Muscle layer of duodenum (tissue), 2 donors: ENCODE measurements around the gene RYR2.
A peak's percentile ranks its signal among the peaks of the same experiment; 100 is the strongest.

Experiments used
- H3K27ac ChIP-seq: one replicate; pipeline ENCODE4 v1.7.0; 2013; ENCODE audit warnings: mild to moderate bottlenecking, low read length
- H3K27me3 ChIP-seq: one replicate; pipeline ENCODE4 v1.7.0; 2013; ENCODE audit warnings: low read depth, mild to moderate bottlenecking, control low read depth, low read length
- H3K36me3 ChIP-seq, 2 donors: one replicate each; pipeline ENCODE4 v1.7.0; 2013; ENCODE audit warnings: low read length in 2 of 2, control low read depth in 1 of 2, mild to moderate bottlenecking in 1 of 2; ENCODE audit not compliant: insufficient read depth in 2 of 2, control insufficient read depth in 1 of 2
- H3K4me1 ChIP-seq, 2 donors: one replicate each; pipeline ENCODE4 v1.7.0; 2013; ENCODE audit warnings: low read length in 2 of 2, mild to moderate bottlenecking in 2 of 2, control low read depth in 1 of 2, moderate library complexity in 1 of 2; ENCODE audit not compliant: insufficient read depth in 2 of 2, control insufficient read depth in 1 of 2
- H3K4me3 ChIP-seq, 2 donors: one replicate each; pipeline ENCODE4 v1.7.0; 2013; ENCODE audit warnings: low read length in 2 of 2, low read depth in 1 of 2, mild to moderate bottlenecking in 1 of 2
- H3K9me3 ChIP-seq, 2 donors: one replicate each; pipeline ENCODE4 v1.7.0; 2013; ENCODE audit warnings: low read length in 2 of 2, control low read depth in 1 of 2, mild to moderate bottlenecking in 1 of 2; ENCODE audit not compliant: control insufficient read depth in 1 of 2
- donor health status: healthy.

RYR2 gene

GRCh38 chr1:237009611-237010010, 32.4 kb upstream of the RYR2 start:
- Histone ChIP-seq H3K4me3 (no peak overlapping the region), H3K9me3 (no peaks in the 10 kb centered on the region), H3K27ac (no peak overlapping the region), H3K36me3 (no peaks in the 10 kb centered on the region), H3K27me3 (no peaks in the 10 kb centered on the region), H3K4me1 (peaks cover 0 to 4% of the 10 kb centered on the region in 2 donors)

GRCh38 chr1:237011432-237011831, 30.6 kb upstream of the RYR2 start:
- H3K27ac ChIP-seq: peak overlapping the region; percentile 56
- H3K27me3 ChIP-seq: no peaks in the 10 kb centered on the region
- H3K9me3 ChIP-seq: no peaks in the 10 kb centered on the region
- H3K4me1 ChIP-seq: peaks cover 0 to 4% of the 10 kb centered on the region in 2 donors
- no peak overlapping the region for H3K4me3 ChIP-seq
- H3K36me3 ChIP-seq: no peaks in the 10 kb centered on the region

GRCh38 chr1:237012361-237012760, 29.6 kb upstream of the RYR2 start:
- Histone ChIP-seq H3K27me3 (no peaks in the 10 kb centered on the region), H3K36me3 (no peaks in the 10 kb centered on the region), H3K9me3 (no peaks in the 10 kb centered on the region), H3K4me3 (no peak overlapping the region), H3K27ac (peak overlapping the region; percentile 79), H3K4me1 (peaks cover 0 to 4% of the 10 kb centered on the region in 2 donors)

DNA sequence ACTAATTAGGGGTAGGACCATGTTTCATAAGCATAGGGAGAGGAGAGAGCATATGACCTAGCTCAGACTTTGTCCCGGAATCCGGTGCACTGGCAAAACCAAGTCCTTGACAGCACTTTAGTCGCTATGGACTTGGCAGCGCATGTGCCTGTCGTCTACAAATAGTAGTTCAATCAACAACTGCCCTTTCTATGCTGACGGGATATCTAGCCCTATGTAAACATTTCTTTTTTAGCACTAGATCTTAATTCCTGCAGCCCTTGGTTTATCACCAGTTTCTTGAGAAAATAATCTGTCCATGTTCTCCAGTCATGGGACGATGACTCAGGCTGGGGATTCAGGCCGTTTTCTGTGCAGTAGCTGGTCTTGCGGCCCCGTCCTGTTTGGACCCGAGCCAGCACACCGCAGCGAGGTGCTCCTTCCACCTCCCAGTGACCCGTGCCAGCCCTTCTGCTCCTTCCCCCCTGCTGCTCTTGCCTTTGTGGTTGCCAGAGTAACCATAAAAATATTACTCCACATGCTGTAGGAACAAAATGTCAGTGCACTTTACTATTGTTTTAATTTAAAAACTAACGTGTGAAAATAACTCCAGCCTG, 29.1 kb upstream of the RYR2 start:
- no peaks in the 10 kb centered on the region for H3K27me3 ChIP-seq
- H3K9me3 ChIP-seq: no peaks in the 10 kb centered on the region
- H3K4me1 ChIP-seq: peaks cover 0 to 4% of the 10 kb centered on the region in 2 donors
- no peak overlapping the region for H3K4me3 ChIP-seq
- H3K36me3 ChIP-seq: no peaks in the 10 kb centered on the region
- H3K27ac ChIP-seq: peak overlapping the region; percentile 79

GRCh38 chr1:237013608-237014007, 28.4 kb upstream of the RYR2 start:
- H3K9me3 ChIP-seq: no peaks in the 10 kb centered on the region
- H3K27ac ChIP-seq: peak overlapping the region; percentile 79
- H3K4me3 ChIP-seq: no peak overlapping the region
- H3K27me3 ChIP-seq: no peaks in the 10 kb centered on the region
- H3K4me1 ChIP-seq: peaks cover 0 to 4% of the 10 kb centered on the region in 2 donors
- no peaks in the 10 kb centered on the region for H3K36me3 ChIP-seq

GRCh38 chr1:237016626-237017025, 25.4 kb upstream of the RYR2 start:
- no peaks in the 10 kb centered on the region for H3K27me3 ChIP-seq
- H3K36me3 ChIP-seq: no peaks in the 10 kb centered on the region
- H3K4me1 ChIP-seq: peaks cover 0 to 4% of the 10 kb centered on the region in 2 donors
- H3K4me3 ChIP-seq: no peak overlapping the region
- H3K27ac ChIP-seq: no peak overlapping the region
- no peaks in the 10 kb centered on the region for H3K9me3 ChIP-seq

DNA sequence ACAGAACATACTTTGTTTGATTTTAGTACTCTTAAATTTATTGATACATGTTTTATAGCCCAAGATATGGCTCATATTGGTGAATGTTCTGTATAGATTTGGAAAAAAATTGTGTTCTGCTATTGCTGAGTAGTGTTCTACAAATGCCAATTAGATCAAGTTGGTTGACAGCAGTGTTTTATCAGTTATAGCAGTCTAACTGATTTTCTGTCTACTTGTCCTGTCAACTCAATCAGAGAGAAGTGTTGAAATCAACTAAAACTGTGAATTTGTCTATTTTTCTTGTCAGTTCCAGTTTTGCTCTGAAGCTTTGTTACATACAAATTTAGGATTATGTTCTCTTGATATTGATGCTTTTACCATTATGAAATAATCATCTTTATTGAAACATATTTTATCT, 23.1 kb upstream of the RYR2 start:
- H3K36me3 ChIP-seq: no peaks in the 10 kb centered on the region

DNA sequence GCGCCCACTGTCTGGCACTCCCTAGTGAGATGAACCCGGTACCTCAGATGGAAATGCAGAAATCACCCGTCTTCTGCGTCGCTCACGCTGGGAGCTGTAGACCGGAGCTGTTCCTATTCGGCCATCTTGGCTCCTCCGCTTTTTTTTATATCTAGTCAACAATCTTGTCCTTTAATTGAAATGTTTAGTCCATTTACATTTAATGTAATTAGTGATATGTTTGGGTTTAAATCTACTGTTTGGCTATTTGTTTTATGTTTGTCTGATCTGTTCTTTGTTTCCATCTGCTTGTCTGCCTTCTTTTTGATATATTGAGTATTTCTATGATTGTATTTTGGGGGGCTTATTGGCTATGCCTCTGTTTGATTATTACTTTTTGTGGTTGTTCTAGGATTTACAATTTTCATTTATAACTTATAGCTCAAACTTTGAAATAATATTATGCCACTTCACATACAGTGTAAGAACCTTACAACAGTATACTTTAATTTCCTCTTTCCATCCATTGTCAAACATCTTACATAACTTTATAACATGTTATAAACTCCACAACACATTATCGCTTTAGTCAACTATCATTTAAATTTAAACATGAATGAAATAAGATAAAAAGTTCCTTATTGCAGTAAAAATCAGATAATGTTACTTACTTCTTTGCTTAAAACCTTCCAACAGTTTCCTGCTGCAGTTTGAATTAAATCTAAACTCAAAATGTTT, 16.5 kb upstream of the RYR2 start:
- H3K9me3 ChIP-seq: no peaks in the 10 kb centered on the region
- H3K4me3 ChIP-seq: no peak overlapping the region
- H3K27me3 ChIP-seq: no peaks in the 10 kb centered on the region
- H3K4me1 ChIP-seq: no peaks in the 10 kb centered on the region
- no peaks in the 10 kb centered on the region for H3K36me3 ChIP-seq
- no peak overlapping the region for H3K27ac ChIP-seq

More for the DNA sequence above, 23.1 kb upstream of the RYR2 start:
- Histone ChIP-seq H3K4me1 (no peaks in the 10 kb centered on the region), H3K4me3 (no peak overlapping the region), H3K27me3 (no peaks in the 10 kb centered on the region), H3K9me3 (no peaks in the 10 kb centered on the region), H3K27ac (no peak overlapping the region)

DNA sequence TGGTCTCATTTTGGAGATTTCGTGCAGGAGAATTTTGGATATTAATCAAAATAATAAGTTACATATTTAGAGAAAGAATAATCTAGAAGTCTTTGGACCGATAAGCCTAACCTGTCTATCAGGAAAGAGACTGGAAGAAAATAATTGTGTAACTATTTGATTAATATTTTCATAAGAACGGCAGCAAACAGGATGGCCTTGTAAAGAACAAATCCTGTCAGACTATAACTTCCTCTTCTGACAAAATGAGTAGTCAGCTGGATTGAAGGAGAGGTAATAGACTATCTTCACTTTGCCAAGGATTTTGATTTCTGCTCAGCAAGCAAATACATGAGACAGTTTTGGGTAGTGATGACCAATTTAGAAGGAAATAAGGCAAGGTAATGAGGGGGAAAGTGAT, 12.7 kb upstream of the RYR2 start:
- no peaks in the 10 kb centered on the region for H3K9me3 ChIP-seq
- H3K4me1 ChIP-seq: no peaks in the 10 kb centered on the region

GRCh38 chr1:237029850-237030535, 12.0 kb upstream of the RYR2 start:
- Histone ChIP-seq H3K4me3 (no peak overlapping the region), H3K9me3 (no peaks in the 10 kb centered on the region), H3K36me3 (no peaks in the 10 kb centered on the region), H3K27ac (no peak overlapping the region), H3K4me1 (no peaks in the 10 kb centered on the region), H3K27me3 (no peaks in the 10 kb centered on the region)

More for the DNA sequence above, 12.7 kb upstream of the RYR2 start:
- Histone ChIP-seq H3K36me3 (no peaks in the 10 kb centered on the region), H3K27ac (no peak overlapping the region), H3K27me3 (no peaks in the 10 kb centered on the region), H3K4me3 (no peak overlapping the region)

DNA sequence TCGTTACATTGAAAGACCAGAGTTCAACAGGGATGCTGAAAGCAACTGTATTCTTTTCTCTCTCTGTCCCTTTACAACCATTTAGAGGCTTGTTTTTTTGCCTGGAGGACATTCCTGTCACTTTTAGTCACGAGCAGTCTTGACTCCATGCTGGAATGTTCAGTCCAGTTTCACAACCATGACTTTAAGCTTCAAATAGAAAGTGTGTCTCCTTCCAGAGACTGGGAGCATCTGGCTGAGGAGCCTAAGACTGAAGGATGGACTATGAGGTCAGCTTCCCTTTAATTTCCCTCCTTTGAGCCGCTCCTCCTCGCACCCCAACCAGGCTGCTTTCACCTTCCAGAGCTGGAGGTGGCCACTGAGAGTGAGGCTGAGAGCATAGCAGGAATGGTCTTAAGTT, 10.5 kb upstream of the RYR2 start:
- no peak overlapping the region for H3K27ac ChIP-seq
- no peaks in the 10 kb centered on the region for H3K9me3 ChIP-seq
- no peak overlapping the region for H3K4me3 ChIP-seq

More for the DNA sequence above, 10.5 kb upstream of the RYR2 start:
- Histone ChIP-seq H3K4me1 (no peaks in the 10 kb centered on the region), H3K36me3 (no peaks in the 10 kb centered on the region), H3K27me3 (no peaks in the 10 kb centered on the region)
